Lung (tissue), 12 donors: ENCODE data around the gene CSPG4. TPM values are rescaled to one million over a fixed set of nuclear protein-coding genes. Genes with fewer than 3 reads are reported as not detected.

Experiments used
- ATAC-seq: fragments of 200-7000 bp; cut with Tn5 transposase; one replicate; pipeline ENCODE4 v1.9.1; 2020; ENCODE audit warnings: moderate number of reproducible peaks; ENCODE audit not compliant: insufficient read depth, low FRiP score
- DNase-seq, 3 donors: peaks; one replicate each; pipeline ENCODE4 v3.0.0-alpha.2; 2013 to 2017
- H3K27ac ChIP-seq, 2 donors: one replicate each; pipeline ENCODE4 v1.5.1; 2013; ENCODE audit warnings: mild to moderate bottlenecking in 2 of 2, moderate library complexity in 2 of 2, control low read depth in 1 of 2, inconsistent platforms in 1 of 2, low read depth in 1 of 2, low read length in 1 of 2
- H3K27me3 ChIP-seq, 3 donors: one replicate each; pipeline ENCODE4 v1.5.1; 2013; ENCODE audit warnings: low read length in 2 of 3; ENCODE audit not compliant: control insufficient read depth in 3 of 3, insufficient read depth in 3 of 3
- H3K36me3 ChIP-seq, 4 donors: one replicate each; pipeline ENCODE4 v1.5.1; 2013; ENCODE audit warnings: low read length in 4 of 4, mild to moderate bottlenecking in 1 of 4, moderate library complexity in 1 of 4; ENCODE audit not compliant: control insufficient read depth in 4 of 4, insufficient read depth in 4 of 4
- H3K4me1 ChIP-seq, 5 donors: one replicate each; pipeline ENCODE4 v1.5.1; 2013; ENCODE audit warnings: low read length in 5 of 5, mild to moderate bottlenecking in 2 of 5, moderate library complexity in 1 of 5; ENCODE audit not compliant: control insufficient read depth in 5 of 5, insufficient read depth in 5 of 5
- H3K4me3 ChIP-seq: one replicate; pipeline ENCODE4 v1.5.1; 2013; ENCODE audit warnings: mild to moderate bottlenecking, control low read depth, moderate library complexity
- H3K9ac ChIP-seq, 2 donors: one replicate each; pipeline ENCODE4 v1.5.1; 2013; ENCODE audit warnings: low read length in 2 of 2, control low read depth in 1 of 2; ENCODE audit not compliant: insufficient read depth in 1 of 2
- H3K9me3 ChIP-seq, 4 donors: one replicate each; pipeline ENCODE4 v1.5.1; 2013; ENCODE audit warnings: low read length in 3 of 4, mild to moderate bottlenecking in 1 of 4, moderate library complexity in 1 of 4; ENCODE audit not compliant: control insufficient read depth in 4 of 4, insufficient read depth in 3 of 4
- WGBS, 2 donors: extraction: QIAGEN DNeasy Blood & Tissue Kit; methylation state at CpG; one replicate each; pipeline ENCODE4 v1.1.7; 2013; 5-methylcytosine and 5-hydroxymethylcytosine counted together
- polyA plus RNA-seq, 2 donors: library from polyadenylated mRNA; stranded (reverse); fragments of 200-250 nt; gene quantifications; one replicate each; pipeline ENCODE4 v1.2.1, GENCODE V29; 2013
- total RNA-seq, 2 donors: library from RNA; depleted of rRNA in 1 of 2; stranded (reverse); fragments of >200 nt in 1 of 2; gene quantifications; one replicate each; pipeline ENCODE4 v1.2.1, GENCODE V29; 2014 to 2021
- TF ChIP-seq, protein P1 (sequence below): IDR thresholded peaks from 2 replicates; pipeline ENCODE4 v1.5.1; 2012; ENCODE audit warnings: mild to moderate bottlenecking; ENCODE audit errors: control extremely low read depth, extremely low read depth
- donor health status: control.
- donor health status: control.
- donor health status: Bipolar disorder and iron deficiency.
- donor health status: healthy.
- donor health status: DM: yes; HTN: yes; CAD: no.

Gene CSPG4
- total and polyA plus RNA-seq, 4 donors, result 8.5 to 38.1 (median 24.2) TPM

- peaks cover 4 to 41% (median 23%) of the 10 kb centered on the region in 5 donors for H3K4me1 ChIP-seq
- H3K9me3 ChIP-seq, result no peaks in the 10 kb centered on the region
- 1 to 2% methylated on average over 26 of the region's 26 CpGs for WGBS, 2 donors
- H3K27ac ChIP-seq, result peak overlapping the region; percentile 89 to 96
- peaks cover 0 to 7% (median 4%) of the 10 kb centered on the region in 4 donors for H3K36me3 ChIP-seq
- DNase-seq, result peak in 1 of 3 donors; percentile 50
- TF ChIP-seq, protein P1, sequence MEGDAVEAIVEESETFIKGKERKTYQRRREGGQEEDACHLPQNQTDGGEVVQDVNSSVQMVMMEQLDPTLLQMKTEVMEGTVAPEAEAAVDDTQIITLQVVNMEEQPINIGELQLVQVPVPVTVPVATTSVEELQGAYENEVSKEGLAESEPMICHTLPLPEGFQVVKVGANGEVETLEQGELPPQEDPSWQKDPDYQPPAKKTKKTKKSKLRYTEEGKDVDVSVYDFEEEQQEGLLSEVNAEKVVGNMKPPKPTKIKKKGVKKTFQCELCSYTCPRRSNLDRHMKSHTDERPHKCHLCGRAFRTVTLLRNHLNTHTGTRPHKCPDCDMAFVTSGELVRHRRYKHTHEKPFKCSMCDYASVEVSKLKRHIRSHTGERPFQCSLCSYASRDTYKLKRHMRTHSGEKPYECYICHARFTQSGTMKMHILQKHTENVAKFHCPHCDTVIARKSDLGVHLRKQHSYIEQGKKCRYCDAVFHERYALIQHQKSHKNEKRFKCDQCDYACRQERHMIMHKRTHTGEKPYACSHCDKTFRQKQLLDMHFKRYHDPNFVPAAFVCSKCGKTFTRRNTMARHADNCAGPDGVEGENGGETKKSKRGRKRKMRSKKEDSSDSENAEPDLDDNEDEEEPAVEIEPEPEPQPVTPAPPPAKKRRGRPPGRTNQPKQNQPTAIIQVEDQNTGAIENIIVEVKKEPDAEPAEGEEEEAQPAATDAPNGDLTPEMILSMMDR, result no peak
- peak overlapping the region; percentile 79 for H3K4me3 ChIP-seq
- ATAC-seq, result peak; percentile 4
- no peaks in the 10 kb centered on the region for H3K27me3 ChIP-seq
- peak overlapping the region; percentile 90 to 94 for H3K9ac ChIP-seq
Measured at GRCh38 chr15:75646944-75647364, 65.7 kb downstream of the CSPG4 start.

DNA sequence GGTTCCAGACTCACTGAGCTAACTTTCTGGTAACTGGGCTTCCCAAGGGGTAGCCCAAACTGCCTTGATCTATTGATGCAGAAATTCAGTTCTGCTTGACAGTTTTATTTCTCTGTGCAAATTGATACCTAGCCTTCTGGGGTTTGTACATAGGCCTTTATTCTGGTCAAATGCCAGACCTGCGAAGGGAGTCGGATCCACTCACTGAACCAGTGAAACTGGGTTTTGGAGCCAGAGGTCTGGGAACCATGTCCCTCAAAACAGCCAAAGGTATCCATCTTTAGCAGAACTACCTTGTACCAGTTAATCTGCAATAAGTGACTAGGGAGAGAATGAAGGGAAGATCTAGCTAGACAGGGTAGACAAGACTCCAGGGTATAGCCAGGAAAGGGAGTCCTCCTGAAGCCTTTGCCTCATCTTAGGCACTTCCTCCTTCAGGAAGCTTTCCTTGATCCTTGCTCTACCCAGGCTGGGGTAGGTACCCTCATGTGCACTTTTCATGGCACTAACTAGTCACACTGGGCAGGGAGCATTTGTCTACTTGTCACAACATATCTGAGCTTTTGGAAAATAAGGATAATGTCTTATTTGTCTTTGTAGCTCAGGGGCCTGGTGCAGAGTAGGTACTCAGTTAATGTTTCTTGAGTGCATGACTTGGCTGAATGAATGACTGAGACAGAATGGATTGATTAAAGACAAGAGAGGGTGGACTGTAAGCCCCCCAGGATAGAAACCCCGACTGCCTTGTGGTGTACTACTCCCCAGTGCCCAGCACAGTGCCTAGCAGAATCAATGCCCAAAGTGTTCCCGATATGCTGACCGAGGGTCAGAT lies 66.3 kb downstream of the CSPG4 start:
- DNase-seq (no peak), ATAC-seq (no peak)
- H3K27me3 ChIP-seq, result no peaks in the 10 kb centered on the region
- H3K4me1 ChIP-seq, result peaks cover 4 to 35% (median 19%) of the 10 kb centered on the region in 5 donors
- 33 to 55% methylated on average over 5 of the region's 5 CpGs for WGBS, 2 donors
- H3K27ac ChIP-seq, result peak overlapping the region; percentile 89 to 96
- TF ChIP-seq, protein P1, result no peak
- peaks cover 0 to 7% (median 4%) of the 10 kb centered on the region in 4 donors for H3K36me3 ChIP-seq
- H3K9ac ChIP-seq, result peak overlapping the region; percentile 90 to 94
- peak overlapping the region; percentile 79 for H3K4me3 ChIP-seq
- no peaks in the 10 kb centered on the region for H3K9me3 ChIP-seq

GRCh38 chr15:75644376-75644775 lies 68.3 kb downstream of the CSPG4 start:
- DNase-seq, result no peak
- Histone ChIP-seq H3K9me3 (no peaks in the 10 kb centered on the region), H3K4me3 (no peak overlapping the region), H3K4me1 (peaks cover 0 to 24% (median 8%) of the 10 kb centered on the region in 5 donors), H3K27me3 (no peaks in the 10 kb centered on the region), H3K36me3 (peaks cover 0 to 4% (median 0%) of the 10 kb centered on the region in 4 donors), H3K27ac (no peak overlapping the region), H3K9ac (no peak overlapping the region)
- no peak for ATAC-seq
- 80 to 81% methylated on average over 2 of the region's 2 CpGs for WGBS, 2 donors
- TF ChIP-seq, protein P1, result no peak
